K562 (cell line): ENCODE results near the gene NDC1. TPM values are rescaled to one million over a fixed set of nuclear protein-coding genes. Genes with fewer than 3 reads are reported as not detected.

Source experiments
- ATAC-seq: fragments of 200-7000 bp; cut with Tn5 transposase; 3 replicates; pipeline ENCODE4 v1.9.1; 2020; ENCODE audit warnings: moderate library complexity
- BruUV-seq: library from RNA; stranded (reverse); fragments of 400-500 nt; replicated peaks from 2 replicates; lab custom pipeline; 2021; lab: Mats Ljungman, UMichigan
- CTCF ChIA-PET: fragments of 300-600 bp; formaldehyde crosslinking; extraction: SDS; loops from one replicate; lab custom pipeline; 2021; ENCODE audit warnings: low intra/inter-chr PET ratio; lab: Yijun Ruan, JAX
- POLR2A ChIA-PET: fragments of 300-600, 350-650 bp; sonication (Branson Sonifier 250); formaldehyde crosslinking; extraction: SDS; loops from one replicate; lab custom pipeline; 2021; ENCODE audit warnings: antibody characterized with exemption, inconsistent platforms; lab: Yijun Ruan, JAX
- DNase-seq, 4 experiments: peaks; one replicate each; pipeline versions ENCODE4 v3.0.0 to v3.0.0-alpha.2; 2011 to 2018; ENCODE audit warnings: low spot score in 3 of 4, mixed read lengths in 3 of 4; ENCODE audit errors: extremely low read depth in 1 of 4
- FAIRE-seq: peaks from 2 replicates; lab custom pipeline; 2011; peaks lifted over from hg19 to GRCh38; lab: Jason Lieb, UNC
- H2AFZ ChIP-seq: 2 replicates; pipeline ENCODE4 v1.6.0; 2011; ENCODE audit warnings: low read depth, low read length, control low read depth, inconsistent platforms
- H3K27ac ChIP-seq: fragments of 200-600 bp; 3 replicates; pipeline ENCODE4 v1.8.0; 2011; ENCODE audit warnings: low read depth, mild to moderate bottlenecking, control low read depth, inconsistent platforms, low read length, moderate library complexity, mixed read lengths; ENCODE audit errors: extremely low read depth
- H3K27me3 ChIP-seq, 2 experiments: fragments of 300-600 bp in 1 of 2; 2 replicates in 1 of 2; 3 replicates in 1 of 2; pipeline versions ENCODE4 v1.6.0 to v1.8.0; 2011; ENCODE audit warnings: inconsistent platforms in 2 of 2, low read length in 2 of 2, mild to moderate bottlenecking in 1 of 2, mixed read lengths in 1 of 2, moderate library complexity in 1 of 2; ENCODE audit not compliant: control insufficient read depth in 2 of 2, insufficient read depth in 2 of 2
- H3K36me3 ChIP-seq: fragments of 300-600 bp; 3 replicates; pipeline ENCODE4 v1.8.0; 2011; ENCODE audit warnings: mild to moderate bottlenecking, low read length, inconsistent platforms; ENCODE audit not compliant: control insufficient read depth, insufficient read depth
- H3K4me1 ChIP-seq, 2 experiments: fragments of 200-600 bp in 1 of 2; replicated peaks in 1 of 2; 2 replicates in 1 of 2; 3 replicates in 1 of 2; pipeline versions ENCODE4 v1.5.1 to v1.8.0; 2011; ENCODE audit warnings: inconsistent platforms in 2 of 2, low read length in 2 of 2, mild to moderate bottlenecking in 1 of 2, mixed read lengths in 1 of 2, moderate library complexity in 1 of 2; ENCODE audit not compliant: control insufficient read depth in 2 of 2, insufficient read depth in 2 of 2
- H3K4me2 ChIP-seq: 2 replicates; pipeline ENCODE4 v1.6.1; 2011; ENCODE audit warnings: low read length, control low read depth, inconsistent platforms, mixed read lengths; ENCODE audit not compliant: insufficient read depth
- H3K4me3 ChIP-seq: fragments of 200-600 bp; sonication (generic), shearing (Covaris generic); 2 replicates; pipeline ENCODE4 v1.5.1; 2016; ENCODE audit warnings: control low read depth, inconsistent platforms
- H3K79me2 ChIP-seq: fragments of 200-600 bp; 3 replicates; pipeline ENCODE4 v1.8.0; 2011; ENCODE audit warnings: low read length, inconsistent platforms; ENCODE audit not compliant: control insufficient read depth, insufficient read depth
- H3K9ac ChIP-seq, 2 experiments: 2 replicates each; pipeline versions ENCODE4 v1.6.0 to v1.6.1; 2011; ENCODE audit warnings: low read depth in 2 of 2, low read length in 2 of 2, control low read depth in 1 of 2, inconsistent platforms in 1 of 2, mild to moderate bottlenecking in 1 of 2, mixed read lengths in 1 of 2; ENCODE audit not compliant: insufficient read depth in 1 of 2
- H3K9me1 ChIP-seq: one replicate; pipeline ENCODE4 v1.6.0; 2011; ENCODE audit warnings: inconsistent platforms, mild to moderate bottlenecking, low read length, moderate library complexity; ENCODE audit not compliant: control insufficient read depth, insufficient read depth
- H3K9me3 ChIP-seq: replicated peaks from 2 replicates; pipeline ENCODE4 v1.5.1; 2011; ENCODE audit warnings: low read depth, low read length, inconsistent platforms; ENCODE audit not compliant: control insufficient read depth, insufficient read depth
- H4K20me1 ChIP-seq: replicated peaks from 2 replicates; pipeline ENCODE4 v1.6.1; 2011; ENCODE audit warnings: low read length, inconsistent platforms, mixed read lengths; ENCODE audit not compliant: control insufficient read depth, insufficient read depth
- BMI1 ChIP-seq: fragments of 150-350 bp; IDR thresholded peaks from 2 replicates; pipeline ENCODE4 v1.6.1; 2014; ENCODE audit warnings: low read length
- CCAR2 ChIP-seq: fragments of 200-400 bp; formaldehyde crosslinking; IDR thresholded peaks from 2 replicates; pipeline ENCODE4 v1.6.1; 2017; ENCODE audit warnings: mild to moderate bottlenecking, low read depth, low read length
- CEBPG ChIP-seq, 3 experiments: fragments of 200-800 bp in 1 of 3; sonication (Bioruptor generic) in 1 of 3; sonication (generic) in 1 of 3; formaldehyde crosslinking in 1 of 3; IDR thresholded peaks in 2 of 3; conservative IDR thresholded peaks in 1 of 3; 2 replicates each; pipeline versions ENCODE4 v1.6.1 to v1.8.0; 2016 to 2022; ENCODE audit warnings: missing compliant biosample characterization in 2 of 3, missing genetic modification characterization in 2 of 3, mild to moderate bottlenecking in 1 of 3, missing genetic modification reagents in 1 of 3
- CREB1 ChIP-seq, 2 experiments: sonication (generic) in 1 of 2; formaldehyde crosslinking in 1 of 2; IDR thresholded peaks; 2 replicates each; pipeline versions ENCODE4 v1.6.1 to v1.8.0; 2012 to 2022; ENCODE audit warnings: inconsistent platforms in 1 of 2, mild to moderate bottlenecking in 1 of 2, missing genetic modification reagents in 1 of 2, moderate library complexity in 1 of 2
- ELK1 ChIP-seq: sonication (generic); formaldehyde crosslinking; IDR thresholded peaks from 2 replicates; pipeline ENCODE4 v1.8.1; 2022; ENCODE audit warnings: missing genetic modification reagents
- FOXJ3 ChIP-seq: sonication (generic); formaldehyde crosslinking; IDR thresholded peaks from 2 replicates; pipeline ENCODE4 v1.4.0; 2020; ENCODE audit warnings: mild to moderate bottlenecking, missing genetic modification reagents
- GABPB1 ChIP-seq: sonication (generic); formaldehyde crosslinking; IDR thresholded peaks from 2 replicates; pipeline ENCODE4 v1.8.0; 2022; ENCODE audit warnings: mild to moderate bottlenecking, missing genetic modification reagents
- HLTF ChIP-seq: fragments of 450-650 bp; IDR thresholded peaks from 2 replicates; pipeline ENCODE4 v1.6.1; 2016
- HMGN3 ChIP-seq: IDR thresholded peaks from 2 replicates; pipeline ENCODE4 v1.6.1; 2011; ENCODE audit warnings: borderline replicate concordance, low read depth, mild to moderate bottlenecking, mixed read lengths, low read length; ENCODE audit not compliant: insufficient read length; ENCODE audit errors: extremely low read depth
- L3MBTL2 ChIP-seq: fragments of 450-650 bp; IDR thresholded peaks from 2 replicates; pipeline ENCODE4 v1.6.1; 2016; ENCODE audit warnings: mild to moderate bottlenecking, moderate library complexity
- NR0B1 ChIP-seq: fragments of 450-650 bp; IDR thresholded peaks from one replicate; pipeline ENCODE4 v1.6.1; 2018; ENCODE audit warnings: mild to moderate bottlenecking, moderate library complexity; ENCODE audit not compliant: partially characterized antibody
- NR2C1 ChIP-seq, 2 experiments: fragments of 450-650 bp; IDR thresholded peaks; 2 replicates each; pipeline ENCODE4 v1.6.1; 2017; ENCODE audit warnings: mild to moderate bottlenecking in 2 of 2, antibody characterized with exemption in 1 of 2, inconsistent platforms in 1 of 2, missing compliant biosample characterization in 1 of 2, missing genetic modification characterization in 1 of 2
- PHB ChIP-seq: fragments of 250-450 bp; sonication (Bioruptor Pico); IDR thresholded peaks from 2 replicates; pipeline ENCODE4 v1.5.0; 2021
- RBBP5 ChIP-seq: fragments of 200-600 bp; sonication (generic); IDR thresholded peaks from 2 replicates; pipeline ENCODE4 v1.6.1; 2012; ENCODE audit warnings: borderline replicate concordance, mild to moderate bottlenecking, low read length, control low read depth, inconsistent platforms; ENCODE audit not compliant: insufficient read depth, poor library complexity, severe bottlenecking
- SFPQ ChIP-seq: fragments of 200-400 bp; formaldehyde crosslinking; IDR thresholded peaks from 2 replicates; pipeline ENCODE4 v1.6.1; 2017; ENCODE audit warnings: mild to moderate bottlenecking, low read depth, low read length, moderate library complexity
- SMARCB1 ChIP-seq: IDR thresholded peaks from 2 replicates; pipeline ENCODE4 v1.6.1; 2011; ENCODE audit warnings: improper control_type of control experiment, low read depth; ENCODE audit not compliant: insufficient read length
- ZNF436 ChIP-seq: fragments of 250-450, 450-650 bp; sonication (Bioruptor Pico); formaldehyde crosslinking; IDR thresholded peaks from 2 replicates; pipeline ENCODE4 v1.7.0; 2020; ENCODE audit warnings: mild to moderate bottlenecking
- ZNF695 ChIP-seq: fragments of 450-650 bp; formaldehyde crosslinking; IDR thresholded peaks from 2 replicates; pipeline ENCODE4 v1.4.0; 2020; ENCODE audit warnings: mild to moderate bottlenecking, moderate library complexity
- ZNF780A ChIP-seq: fragments of 250-450 bp; sonication (Bioruptor Pico); IDR thresholded peaks from 2 replicates; pipeline ENCODE4 v1.5.0; 2021; ENCODE audit warnings: mild to moderate bottlenecking
- WGBS: fragments of 100-300 bp; shearing (Covaris generic); methylation state at CpG from one replicate; pipeline ENCODE4 v1.1.6; 2016; ENCODE audit warnings: low coverage, mixed read lengths; ENCODE audit not compliant: insufficient coverage; ENCODE audit errors: missing lambda C conversion rate; 5-methylcytosine and 5-hydroxymethylcytosine counted together
- in situ Hi-C: fragments of 300-500 bp; cut with MboI; formaldehyde crosslinking; loops from 4 replicates; pipeline ENCODE4 v1.15.0; 2018; ENCODE audit warnings: inconsistent platforms, mixed read lengths
- intact Hi-C: fragments of 100-400 bp; cut with micrococcal nuclease; formaldehyde crosslinking; loops from 2 replicates; pipeline ENCODE4 v1.14.2; 2022
- polyA plus RNA-seq, 8 experiments: library from polyadenylated mRNA; depleted of rRNA in 4 of 8; stranded (reverse) in 5 of 8; unstranded in 3 of 8; fragments of >200 nt; fragmentation: Nextera tagmentation in 2 of 8; fragmentation: Illumina TruSeq in 1 of 8; extraction: Ambion mirVana in 2 of 8; extraction: Trizol in 1 of 8; gene quantifications; 2 replicates each; pipeline versions ENCODE4 v1.2.1 to v1.2.3, GENCODE V29; 2011 to 2014; ENCODE audit warnings: inconsistent platforms in 1 of 8, missing spikeins in 1 of 8
- total RNA-seq, 7 experiments: library from RNA; depleted of rRNA in 6 of 7; stranded (reverse); fragments of >200 nt in 6 of 7; fragmentation: Illumina TruSeq in 2 of 7; extraction: Trizol in 2 of 7; gene quantifications; 2 replicates each; pipeline versions ENCODE4 v1.2.1 to v1.2.3, GENCODE V29; 2011 to 2021; ENCODE audit warnings: low replicate concordance in 1 of 7

Gene NDC1
- total and polyA plus RNA-seq, 9 of the 15 experiments (the other 6 are each of a cell fraction or from before 2014, with no cell fraction given), result 26.9 to 102 (median 64.5) TPM

GRCh38 chr1:53777272-53777671 is 60.8 kb downstream of the NDC1 start:
- H3K27ac ChIP-seq, result no peak overlapping the region
- CTCF ChIA-PET, result no interaction called here
- intact Hi-C loops, result no loop called here
- POLR2A ChIA-PET, result interaction anchor here (1.0 kb wide), 1 partner anchor 11 kb away, joined by 3 read pairs; no protein-coding TSS in a partner anchor
- no peak for FAIRE-seq
- H2AFZ ChIP-seq, result no peak overlapping the region
- no peaks in the 10 kb centered on the region for H3K9me1 ChIP-seq
- no peaks in the 10 kb centered on the region for H4K20me1 ChIP-seq
- no peak for ATAC-seq
- WGBS, result 85% methylated on average over 1 of the region's 1 CpG
- peaks cover 87% of the 10 kb centered on the region for H3K36me3 ChIP-seq
- H3K4me2 ChIP-seq, result no peak overlapping the region
- H3K9me3 ChIP-seq, result no peaks in the 10 kb centered on the region
- in situ Hi-C loops, result no loop called here
- no peaks in the 10 kb centered on the region for H3K4me1 ChIP-seq
- no peak overlapping the region for H3K9ac ChIP-seq
- BruUV-seq, result no TSS peak
- no peaks in the 10 kb centered on the region for H3K27me3 ChIP-seq
- H3K79me2 ChIP-seq, result no peaks in the 10 kb centered on the region
- no peak overlapping the region for H3K4me3 ChIP-seq
- no peak for DNase-seq
- no peak for TF ChIP-seq GABPB1 (CRISPR knock-in tag)
- no peak for TF ChIP-seq ZNF436 (CRISPR knock-in tag)
- no peak for TF ChIP-seq NR2C1 (IDR thresholded peaks at IDR 0.05)
- no peak for TF ChIP-seq NR2C1 (tag; IDR thresholded peaks at IDR 0.05)
- no peak for TF ChIP-seq ZNF695 (CRISPR knock-in tag)
- no peak for TF ChIP-seq L3MBTL2
- TF ChIP-seq RBBP5, result no peak
- TF ChIP-seq HLTF, result no peak
- no peak for TF ChIP-seq ELK1 (CRISPR knock-in tag)
- no peak for TF ChIP-seq CCAR2
- no peak for TF ChIP-seq ZNF780A
- no peak for TF ChIP-seq PHB (CRISPR knock-in tag)
- no peak for TF ChIP-seq CEBPG (CRISPR knock-in tag; IDR thresholded peaks at IDR 0.05)
- no peak for TF ChIP-seq CEBPG (tag; conservative IDR thresholded peaks at IDR 0.05 in 1 of 2, IDR thresholded peaks at IDR 0.05 in 1 of 2)
- TF ChIP-seq HMGN3, result no peak
- TF ChIP-seq BMI1, result no peak
- no peak for TF ChIP-seq SMARCB1
- no peak for TF ChIP-seq FOXJ3 (CRISPR knock-in tag)
- TF ChIP-seq SFPQ, result no peak
- no peak for TF ChIP-seq CREB1 (IDR thresholded peaks at IDR 0.05)
- no peak for TF ChIP-seq CREB1 (CRISPR knock-in tag; IDR thresholded peaks at IDR 0.05)
- TF ChIP-seq NR0B1, result no peak
